ENCODE measurements around the gene PPM1H. TPM values are rescaled to one million over a fixed set of nuclear protein-coding genes. Genes with fewer than 3 reads are reported as not detected.

PPM1H gene, protein sequence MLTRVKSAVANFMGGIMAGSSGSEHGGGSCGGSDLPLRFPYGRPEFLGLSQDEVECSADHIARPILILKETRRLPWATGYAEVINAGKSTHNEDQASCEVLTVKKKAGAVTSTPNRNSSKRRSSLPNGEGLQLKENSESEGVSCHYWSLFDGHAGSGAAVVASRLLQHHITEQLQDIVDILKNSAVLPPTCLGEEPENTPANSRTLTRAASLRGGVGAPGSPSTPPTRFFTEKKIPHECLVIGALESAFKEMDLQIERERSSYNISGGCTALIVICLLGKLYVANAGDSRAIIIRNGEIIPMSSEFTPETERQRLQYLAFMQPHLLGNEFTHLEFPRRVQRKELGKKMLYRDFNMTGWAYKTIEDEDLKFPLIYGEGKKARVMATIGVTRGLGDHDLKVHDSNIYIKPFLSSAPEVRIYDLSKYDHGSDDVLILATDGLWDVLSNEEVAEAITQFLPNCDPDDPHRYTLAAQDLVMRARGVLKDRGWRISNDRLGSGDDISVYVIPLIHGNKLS
- total RNA-seq (2021; fragmentation: NEBNext Ultra II Directional; extraction: Animal tissue kit (Norgen Biotek cat#: 25700)), result 10 to 100 TPM in 2 of 6 experiments, 1 to 10 TPM in 4; 7.0 to 20.9 (median 8.4) TPM
- long read RNA-seq, full-length matches to known transcripts, result 5 of 21 reads
- long read RNA-seq, partial matches to known transcripts, result 0 of 21 reads
- long read RNA-seq, other reads (novel, unspliced or antisense), result 16 of 21 reads

DNA sequence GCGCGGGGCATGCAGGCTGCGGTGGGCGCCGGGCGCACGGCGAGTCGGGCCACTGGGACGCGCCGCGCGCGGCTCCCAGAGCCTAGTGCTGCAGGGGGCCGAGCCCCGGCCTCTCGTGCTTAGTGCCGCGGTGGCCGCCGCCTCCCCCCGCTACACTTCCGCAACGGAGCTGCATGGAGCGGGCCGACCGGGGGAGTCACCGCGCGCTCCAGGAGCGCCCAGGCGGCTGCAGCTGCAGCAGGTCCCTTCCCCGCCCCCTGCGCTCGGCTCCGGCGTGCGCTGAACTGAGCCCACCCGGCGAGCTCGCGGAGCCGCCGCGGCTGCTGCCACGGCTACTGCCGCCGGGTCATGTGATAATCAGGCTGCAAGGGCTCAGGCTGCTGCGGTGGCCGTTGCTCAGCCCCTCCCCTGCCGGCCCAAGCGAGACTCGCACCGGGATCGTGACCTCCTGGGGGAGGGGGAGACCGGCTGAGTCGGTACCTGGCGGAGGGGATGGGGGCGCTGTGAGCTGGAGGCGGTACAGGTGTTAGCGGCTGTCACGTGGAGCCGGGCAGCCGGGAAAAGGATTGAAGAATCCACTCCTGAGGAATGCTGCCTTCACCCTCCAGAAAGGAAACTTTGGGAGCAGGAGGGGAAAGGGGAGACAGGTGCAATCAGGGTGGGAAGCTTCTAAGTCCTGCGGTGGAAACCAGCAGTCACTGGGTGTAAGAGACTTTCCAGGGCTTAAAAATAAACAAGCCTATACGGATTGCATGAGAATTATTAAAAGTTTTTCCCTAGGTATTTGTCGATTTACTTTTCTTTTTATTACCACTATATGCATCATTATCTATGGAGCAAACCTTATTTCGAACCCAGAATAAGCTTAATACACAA lies at the start of gene PPM1H:
PPM1H (minus strand) TSS at position 352 of the 876 bp plus-strand sequence. CDS start 414 bp downstream, outside the sequence.
- peak within 1 kb of the TSS; percentile 47 for H3K27ac Mint-ChIP-seq

DNA sequence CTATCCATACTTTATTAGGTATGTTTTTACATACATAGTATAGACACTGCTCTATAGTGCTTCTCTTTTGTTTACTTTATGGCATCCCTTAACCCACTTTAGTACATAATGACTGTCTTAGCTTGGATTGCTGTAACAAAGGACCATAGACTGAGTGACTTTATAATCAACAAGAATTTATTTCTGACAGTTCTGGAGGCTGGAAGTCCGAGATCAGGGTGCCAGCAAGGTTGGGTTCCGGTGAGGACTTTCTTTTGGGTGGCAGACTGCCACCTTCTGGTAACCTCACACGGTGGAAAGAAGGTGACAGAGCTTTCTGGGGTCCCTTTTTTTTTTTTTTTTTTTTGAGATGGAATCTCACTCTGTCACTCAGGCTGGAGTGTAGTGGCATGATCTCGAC lies 48.6 kb upstream of the PPM1H start:
- H3K36me3 Mint-ChIP-seq (ENCODE audit: low read depth), result no peaks in the 10 kb centered on the region
- H3K9me3 Mint-ChIP-seq, result no peaks in the 10 kb centered on the region
- no peaks in the 10 kb centered on the region for H3K4me1 Mint-ChIP-seq (ENCODE audit: low read depth)
- H3K4me3 Mint-ChIP-seq, result no peak overlapping the region
- no peak overlapping the region for H3K27ac Mint-ChIP-seq
- TF ChIP-seq, protein P1, sequence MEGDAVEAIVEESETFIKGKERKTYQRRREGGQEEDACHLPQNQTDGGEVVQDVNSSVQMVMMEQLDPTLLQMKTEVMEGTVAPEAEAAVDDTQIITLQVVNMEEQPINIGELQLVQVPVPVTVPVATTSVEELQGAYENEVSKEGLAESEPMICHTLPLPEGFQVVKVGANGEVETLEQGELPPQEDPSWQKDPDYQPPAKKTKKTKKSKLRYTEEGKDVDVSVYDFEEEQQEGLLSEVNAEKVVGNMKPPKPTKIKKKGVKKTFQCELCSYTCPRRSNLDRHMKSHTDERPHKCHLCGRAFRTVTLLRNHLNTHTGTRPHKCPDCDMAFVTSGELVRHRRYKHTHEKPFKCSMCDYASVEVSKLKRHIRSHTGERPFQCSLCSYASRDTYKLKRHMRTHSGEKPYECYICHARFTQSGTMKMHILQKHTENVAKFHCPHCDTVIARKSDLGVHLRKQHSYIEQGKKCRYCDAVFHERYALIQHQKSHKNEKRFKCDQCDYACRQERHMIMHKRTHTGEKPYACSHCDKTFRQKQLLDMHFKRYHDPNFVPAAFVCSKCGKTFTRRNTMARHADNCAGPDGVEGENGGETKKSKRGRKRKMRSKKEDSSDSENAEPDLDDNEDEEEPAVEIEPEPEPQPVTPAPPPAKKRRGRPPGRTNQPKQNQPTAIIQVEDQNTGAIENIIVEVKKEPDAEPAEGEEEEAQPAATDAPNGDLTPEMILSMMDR (IDR thresholded peaks at IDR 0.05), result peak; percentile 50
- peaks cover 6% of the 10 kb centered on the region for H3K27me3 Mint-ChIP-seq (ENCODE audit: insufficient read depth)
- no peak for DNase-seq

More for the DNA sequence above, at the start of gene PPM1H:
- DNase-seq, result peak; percentile 30
- peak within 1 kb of the TSS; percentile 93 for H3K4me3 Mint-ChIP-seq
- H3K27me3 Mint-ChIP-seq (ENCODE audit: insufficient read depth), result peaks cover 2% of the 10 kb centered on the region; the same call in 1 of the 2 replicates
- H3K36me3 Mint-ChIP-seq (ENCODE audit: low read depth), result peaks cover 6% of the 10 kb centered on the region
- TF ChIP-seq, protein P1 (IDR thresholded peaks at IDR 0.05), result peak; percentile 74
- peaks cover 31% of the 10 kb centered on the region for H3K4me1 Mint-ChIP-seq (ENCODE audit: low read depth)
- no peaks in the 10 kb centered on the region for H3K9me3 Mint-ChIP-seq

DNA sequence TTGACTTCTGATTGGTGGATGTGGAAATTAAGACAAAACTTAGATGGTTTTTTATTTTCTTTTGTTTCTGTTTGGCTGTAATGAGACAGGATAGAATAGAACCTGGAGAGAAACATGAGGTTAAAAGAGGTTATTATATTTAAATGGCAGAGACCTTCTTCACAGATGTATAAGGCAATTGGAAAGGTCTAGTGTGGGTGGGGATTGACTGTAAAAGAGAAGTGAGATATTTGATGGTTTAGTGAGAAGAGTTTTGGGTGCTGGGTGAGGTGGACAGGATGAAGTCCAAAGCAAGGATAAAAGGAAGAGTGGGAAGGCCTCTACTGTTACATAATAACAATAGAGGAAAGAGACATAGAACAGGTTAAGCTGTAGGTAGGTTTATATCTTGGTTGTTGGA lies 43.8 kb upstream of the PPM1H start:
- TF ChIP-seq, protein P1 (IDR thresholded peaks at IDR 0.05), result no peak
- peaks cover 6% of the 10 kb centered on the region for H3K27me3 Mint-ChIP-seq (ENCODE audit: insufficient read depth)
- H3K36me3 Mint-ChIP-seq (ENCODE audit: low read depth), result no peaks in the 10 kb centered on the region
- DNase-seq, result no peak
- H3K4me1 Mint-ChIP-seq (ENCODE audit: low read depth), result no peaks in the 10 kb centered on the region; the same call in 1 of the 2 replicates
- H3K4me3 Mint-ChIP-seq, result no peak overlapping the region
- no peak overlapping the region for H3K27ac Mint-ChIP-seq
- H3K9me3 Mint-ChIP-seq, result no peaks in the 10 kb centered on the region

DNA sequence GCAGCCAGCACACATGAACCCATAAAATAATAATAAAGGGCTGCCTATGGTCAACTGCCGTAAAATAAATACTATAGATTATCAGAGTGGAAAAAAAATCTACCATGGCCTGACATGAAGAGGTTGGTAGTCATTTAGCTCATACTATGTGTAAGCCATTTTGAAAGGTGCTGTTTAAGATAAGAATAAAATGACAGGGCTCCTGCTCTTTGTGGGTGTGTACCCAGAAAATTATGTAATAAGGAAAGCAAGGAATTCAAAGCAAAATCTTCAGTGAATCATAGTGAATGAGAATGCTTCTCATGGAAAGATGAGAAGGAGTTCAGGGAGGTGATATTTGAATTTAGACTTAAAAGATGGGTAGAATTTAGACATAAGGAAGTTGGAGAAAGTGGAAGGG lies 42.9 kb upstream of the PPM1H start:
- Mint-ChIP-seq H3K4me1 (ENCODE audit: low read depth) (no peaks in the 10 kb centered on the region; the same call in 1 of the 2 replicates), H3K27me3 (ENCODE audit: insufficient read depth) (peaks cover 6% of the 10 kb centered on the region), H3K27ac (no peak overlapping the region), H3K9me3 (no peaks in the 10 kb centered on the region), H3K4me3 (no peak overlapping the region), H3K36me3 (ENCODE audit: low read depth) (no peaks in the 10 kb centered on the region)
- TF ChIP-seq, protein P1 (IDR thresholded peaks at IDR 0.05), result no peak
- DNase-seq, result no peak

DNA sequence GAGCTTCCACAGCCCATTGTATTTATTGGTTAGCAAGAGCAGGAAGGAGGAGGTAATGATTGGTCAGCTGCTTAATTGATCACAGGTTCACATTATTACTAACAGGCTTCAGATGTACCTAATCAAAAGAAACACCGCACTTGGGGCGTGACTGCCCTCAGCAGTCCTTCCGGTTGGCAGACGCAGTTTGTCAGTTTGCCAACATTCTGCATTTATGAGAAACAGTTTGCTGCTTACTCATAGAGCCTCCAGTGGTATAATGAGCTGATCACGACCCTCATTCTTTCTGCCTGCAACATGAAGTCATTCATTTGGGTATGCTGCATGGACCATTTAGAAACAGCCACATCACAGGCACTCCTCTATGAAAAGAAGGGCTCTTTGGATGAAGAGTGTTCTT lies 42.5 kb upstream of the PPM1H start:
- Mint-ChIP-seq H3K27ac (no peak overlapping the region), H3K4me3 (peak overlapping the region; percentile 21; the same call in 1 of the 2 replicates), H3K9me3 (no peaks in the 10 kb centered on the region), H3K4me1 (ENCODE audit: low read depth) (no peaks in the 10 kb centered on the region; the same call in 1 of the 2 replicates), H3K36me3 (ENCODE audit: low read depth) (no peaks in the 10 kb centered on the region), H3K27me3 (ENCODE audit: insufficient read depth) (peaks cover 6% of the 10 kb centered on the region)
- TF ChIP-seq, protein P1 (IDR thresholded peaks at IDR 0.05), result no peak
- peak; percentile 56 for DNase-seq

Data from HFFc6 (cell line).